ENCODE measurements around the gene PCDHB3. TPM values are rescaled to one million over a fixed set of nuclear protein-coding genes. Genes with fewer than 3 reads are reported as not detected.
A peak's percentile ranks its signal among the peaks of the same experiment; 100 is the strongest.

Gene PCDHB3
- total and polyA plus RNA-seq, 2 of the 4 experiments (the other 2 are of a cell fraction): 0.12 to 0.18 TPM

DNA sequence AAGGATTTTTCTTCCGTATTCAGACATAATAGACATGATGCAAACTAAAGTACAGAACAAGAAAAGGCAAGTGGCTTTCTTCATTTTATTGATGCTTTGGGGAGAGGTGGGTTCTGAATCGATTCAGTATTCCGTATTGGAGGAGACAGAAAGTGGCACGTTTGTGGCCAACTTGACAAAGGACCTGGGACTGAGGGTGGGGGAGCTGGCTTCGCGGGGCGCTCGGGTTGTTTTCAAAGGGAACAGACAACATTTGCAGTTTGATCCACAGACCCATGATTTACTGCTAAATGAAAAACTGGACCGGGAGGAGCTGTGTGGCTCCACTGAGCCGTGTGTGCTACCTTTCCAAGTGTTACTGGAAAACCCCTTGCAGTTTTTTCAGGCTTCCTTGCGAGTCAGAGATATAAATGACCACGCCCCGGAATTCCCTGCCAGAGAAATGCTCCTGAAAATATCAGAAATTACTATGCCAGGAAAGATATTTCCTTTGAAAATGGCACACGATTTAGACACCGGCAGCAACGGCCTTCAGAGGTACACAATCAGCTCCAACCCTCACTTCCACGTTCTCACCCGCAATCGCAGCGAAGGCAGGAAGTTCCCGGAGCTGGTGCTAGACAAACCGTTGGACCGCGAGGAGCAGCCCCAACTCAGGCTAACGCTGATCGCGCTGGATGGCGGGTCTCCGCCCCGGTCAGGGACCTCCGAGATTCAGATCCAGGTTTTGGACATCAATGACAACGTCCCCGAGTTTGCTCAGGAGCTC lies 50.1 kb downstream of the PCDHB3 start:
- H3K14ac ChIP-seq (replicated peaks; ENCODE audit: low read depth, low read length): no peak overlapping the region
- BruUV-seq (replicated peaks): no TSS peak
- POLR2A ChIA-PET (ENCODE audit: unreplicated experiment): no interaction called here

More for the DNA sequence above, 50.1 kb downstream of the PCDHB3 start:
- Histone ChIP-seq H2AK9ac (replicated peaks; ENCODE audit: low read depth, low read length, poor library complexity) (no peak overlapping the region), H4K91ac (ENCODE audit: insufficient read depth, low read depth, low read length) (no peak overlapping the region), H2AK5ac (ENCODE audit: low read depth, low read length) (no peak overlapping the region), H3K79me1 (ENCODE audit: low read depth in 1 of 2, low read length in 2 of 2) (no peaks in the 10 kb centered on the region), H3K27ac (ENCODE audit: insufficient read depth, low read length) (no peak overlapping the region), H3K4ac (ENCODE audit: low read depth, low read length) (no peak overlapping the region), H3K18ac (ENCODE audit: low read depth, low read length) (no peak overlapping the region), H4K20me1 (ENCODE audit: insufficient read depth, low read length) (no peaks in the 10 kb centered on the region), H3K4me2 (ENCODE audit: low read depth, low read length) (peak overlapping the region; percentile 81; the same call in 1 of the 2 replicates), H2BK20ac (ENCODE audit: low read depth, low read length) (no peak overlapping the region), H3K9ac (ENCODE audit: low read depth, low read length) (no peak overlapping the region), H3K27me3 (ENCODE audit: control insufficient read depth, insufficient read depth, low read length) (no peaks in the 10 kb centered on the region), H2BK5ac (ENCODE audit: low read depth, low read length, poor library complexity, severe bottlenecking) (no peak overlapping the region), H3K4me1 (ENCODE audit: control insufficient read depth, insufficient read depth, low read length) (no peaks in the 10 kb centered on the region), H3K9me3 (ENCODE audit: control insufficient read depth, insufficient read depth, low read length) (peaks cover 15% of the 10 kb centered on the region; the same call in 1 of the 2 replicates), H3K23ac (ENCODE audit: low read depth, low read length) (no peak overlapping the region), H4K8ac (ENCODE audit: low read depth in 2 of 2, low read length in 2 of 2) (no peak overlapping the region), H3K36me3 (ENCODE audit: control insufficient read depth, insufficient read depth, low read length) (no peaks in the 10 kb centered on the region), H3K4me3 (ENCODE audit: insufficient read depth, low read depth, low read length) (no peak overlapping the region; the same call in 1 of the 2 replicates), H3K9me1 (ENCODE audit: insufficient read depth, low read length) (no peaks in the 10 kb centered on the region), H2BK120ac (ENCODE audit: low read depth, low read length) (no peak overlapping the region), H2AFZ (replicated peaks; ENCODE audit: low read length, poor library complexity) (peak overlapping the region; percentile 59), H3K56ac (ENCODE audit: extremely low read depth, insufficient read depth, low read length) (no peak overlapping the region), H2BK15ac (ENCODE audit: low read depth, low read length) (no peak overlapping the region), H4K5ac (ENCODE audit: low read depth, low read length) (no peak overlapping the region)
- intact Hi-C loops (cut with micrococcal nuclease) (no loop called here), dilution Hi-C loops (cut with HindIII; ENCODE audit: low sequenced_read_pairs, unreplicated experiment) (no loop called here), in situ Hi-C loops (cut with MboI; ENCODE audit: low sequenced_read_pairs) (no loop called here)
- WGBS, 2 experiments (ENCODE audit: extremely low coverage in 2 of 2, insufficient read length in 1 of 2): 33% methylated on average over 18 of the region's 33 CpGs; no CpG with 5 or more reads in 1 of the 2 experiments
- DNase-seq (no peak), ATAC-seq (ENCODE audit: low read depth) (no peak)
- TF ChIP-seq SMC3 (IDR thresholded peaks at IDR 0.05; ENCODE audit: low read depth, low read length) (no peak), MAZ (IDR thresholded peaks at IDR 0.05; ENCODE audit: borderline replicate concordance, low read depth, low read length) (no peak), NFE2L2 (IDR thresholded peaks at IDR 0.05; ENCODE audit: low read depth, low read length) (no peak)
- TF ChIP-seq, protein P1, sequence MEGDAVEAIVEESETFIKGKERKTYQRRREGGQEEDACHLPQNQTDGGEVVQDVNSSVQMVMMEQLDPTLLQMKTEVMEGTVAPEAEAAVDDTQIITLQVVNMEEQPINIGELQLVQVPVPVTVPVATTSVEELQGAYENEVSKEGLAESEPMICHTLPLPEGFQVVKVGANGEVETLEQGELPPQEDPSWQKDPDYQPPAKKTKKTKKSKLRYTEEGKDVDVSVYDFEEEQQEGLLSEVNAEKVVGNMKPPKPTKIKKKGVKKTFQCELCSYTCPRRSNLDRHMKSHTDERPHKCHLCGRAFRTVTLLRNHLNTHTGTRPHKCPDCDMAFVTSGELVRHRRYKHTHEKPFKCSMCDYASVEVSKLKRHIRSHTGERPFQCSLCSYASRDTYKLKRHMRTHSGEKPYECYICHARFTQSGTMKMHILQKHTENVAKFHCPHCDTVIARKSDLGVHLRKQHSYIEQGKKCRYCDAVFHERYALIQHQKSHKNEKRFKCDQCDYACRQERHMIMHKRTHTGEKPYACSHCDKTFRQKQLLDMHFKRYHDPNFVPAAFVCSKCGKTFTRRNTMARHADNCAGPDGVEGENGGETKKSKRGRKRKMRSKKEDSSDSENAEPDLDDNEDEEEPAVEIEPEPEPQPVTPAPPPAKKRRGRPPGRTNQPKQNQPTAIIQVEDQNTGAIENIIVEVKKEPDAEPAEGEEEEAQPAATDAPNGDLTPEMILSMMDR (conservative IDR thresholded peaks at IDR 0.05; ENCODE audit: low read depth, low read length): no peak
- CTCF ChIA-PET: no interaction called here
